ENCODE measurements around the gene DMAP1. TPM values are rescaled to one million over a fixed set of nuclear protein-coding genes. Genes with fewer than 3 reads are reported as not detected.

DMAP1 gene
- total RNA-seq, 4 donors from 2014 or later = 43.9 to 68.8 (median 48.3) TPM

DNA sequence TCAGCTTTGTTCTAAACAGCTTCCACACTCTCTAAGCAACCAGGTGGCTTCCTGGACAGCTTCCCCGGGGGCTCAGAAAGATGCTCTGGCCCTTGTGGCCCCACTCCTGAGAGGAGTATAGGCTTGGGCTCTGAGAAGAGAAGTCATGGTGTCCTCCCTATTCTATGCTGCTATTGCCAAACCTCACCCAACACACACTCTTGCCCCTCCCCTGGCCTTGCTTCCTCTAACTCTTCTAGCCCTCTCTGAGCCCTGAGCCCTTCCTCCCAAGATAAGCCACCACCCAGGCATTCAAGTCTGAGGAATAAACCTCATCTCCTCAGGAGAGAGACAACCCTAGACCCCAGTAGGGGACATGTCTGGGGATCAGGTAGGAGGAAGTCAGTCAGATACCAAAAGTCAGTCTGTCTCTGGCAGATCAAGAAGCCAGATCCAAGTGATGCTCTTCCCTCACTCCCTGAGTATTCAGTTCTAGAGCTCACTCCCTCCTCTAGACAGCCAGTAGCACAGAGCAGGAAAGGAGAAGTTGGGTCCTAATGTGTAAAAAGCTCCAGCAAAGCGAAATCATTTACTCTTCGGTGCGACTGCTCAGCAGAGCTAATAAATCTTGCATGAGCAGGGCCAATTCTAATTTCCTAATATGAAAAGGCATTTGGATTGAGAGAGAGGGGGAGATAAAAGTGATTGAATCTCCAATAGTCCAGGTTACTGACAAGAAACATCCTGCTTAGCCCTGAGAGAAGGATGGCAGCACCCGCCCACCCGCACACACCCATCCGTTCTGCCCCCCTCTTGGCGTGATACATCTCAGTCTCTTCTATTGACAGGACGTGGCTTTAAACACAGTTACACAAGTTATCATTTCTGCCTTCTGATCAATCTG lies 50.5 kb downstream of the DMAP1 start:
- Histone ChIP-seq H3K4me1 (no peaks in the 10 kb centered on the region), H3K36me3 (no peaks in the 10 kb centered on the region), H3K9me3 (no peaks in the 10 kb centered on the region), H3K27me3 (no peaks in the 10 kb centered on the region), H3K4me3 (replicated peaks in 1 of 3) (no peak overlapping the region), H3K27ac (no peak overlapping the region)
- 95% methylated on average over 9 of the region's 9 CpGs for WGBS, 2 donors
- intact Hi-C loops (cut with DNase I) = no loop called here
- TF ChIP-seq, protein P1, sequence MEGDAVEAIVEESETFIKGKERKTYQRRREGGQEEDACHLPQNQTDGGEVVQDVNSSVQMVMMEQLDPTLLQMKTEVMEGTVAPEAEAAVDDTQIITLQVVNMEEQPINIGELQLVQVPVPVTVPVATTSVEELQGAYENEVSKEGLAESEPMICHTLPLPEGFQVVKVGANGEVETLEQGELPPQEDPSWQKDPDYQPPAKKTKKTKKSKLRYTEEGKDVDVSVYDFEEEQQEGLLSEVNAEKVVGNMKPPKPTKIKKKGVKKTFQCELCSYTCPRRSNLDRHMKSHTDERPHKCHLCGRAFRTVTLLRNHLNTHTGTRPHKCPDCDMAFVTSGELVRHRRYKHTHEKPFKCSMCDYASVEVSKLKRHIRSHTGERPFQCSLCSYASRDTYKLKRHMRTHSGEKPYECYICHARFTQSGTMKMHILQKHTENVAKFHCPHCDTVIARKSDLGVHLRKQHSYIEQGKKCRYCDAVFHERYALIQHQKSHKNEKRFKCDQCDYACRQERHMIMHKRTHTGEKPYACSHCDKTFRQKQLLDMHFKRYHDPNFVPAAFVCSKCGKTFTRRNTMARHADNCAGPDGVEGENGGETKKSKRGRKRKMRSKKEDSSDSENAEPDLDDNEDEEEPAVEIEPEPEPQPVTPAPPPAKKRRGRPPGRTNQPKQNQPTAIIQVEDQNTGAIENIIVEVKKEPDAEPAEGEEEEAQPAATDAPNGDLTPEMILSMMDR (IDR thresholded peaks at IDR 0.05) = no peak
- no peak for TF ChIP-seq POLR2A (IDR thresholded peaks at IDR 0.05)
- no peak for DNase-seq

DNA sequence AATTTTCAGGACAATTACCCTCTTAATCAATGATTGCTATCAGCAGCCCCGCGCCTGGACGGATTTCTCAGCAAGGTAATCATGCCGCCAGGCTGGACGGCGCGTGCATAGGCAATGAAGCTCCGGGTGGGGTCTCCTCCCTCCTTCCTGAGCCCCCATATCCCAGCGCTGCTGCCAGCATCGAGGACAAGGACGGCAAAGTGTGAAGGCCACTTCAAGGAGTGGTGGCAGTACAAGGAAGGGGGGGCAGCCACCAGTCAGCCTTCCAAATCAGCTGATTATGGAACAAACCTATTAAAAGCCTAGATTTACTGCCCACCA lies 51.1 kb downstream of the DMAP1 start:
- H3K4me1 ChIP-seq = no peaks in the 10 kb centered on the region
- TF ChIP-seq POLR2A (IDR thresholded peaks at IDR 0.05) = no peak
- TF ChIP-seq, protein P1 (IDR thresholded peaks at IDR 0.05) = no peak
- intact Hi-C loops (cut with DNase I) = no loop called here
- DNase-seq = no peak
- no peak overlapping the region for H3K4me3 ChIP-seq (replicated peaks in 1 of 3)
- H3K27me3 ChIP-seq = no peaks in the 10 kb centered on the region
- no peaks in the 10 kb centered on the region for H3K9me3 ChIP-seq
- 88 to 93% methylated on average over 11 of the region's 11 CpGs for WGBS, 2 donors
- H3K27ac ChIP-seq = no peak overlapping the region
- no peaks in the 10 kb centered on the region for H3K36me3 ChIP-seq

DNA sequence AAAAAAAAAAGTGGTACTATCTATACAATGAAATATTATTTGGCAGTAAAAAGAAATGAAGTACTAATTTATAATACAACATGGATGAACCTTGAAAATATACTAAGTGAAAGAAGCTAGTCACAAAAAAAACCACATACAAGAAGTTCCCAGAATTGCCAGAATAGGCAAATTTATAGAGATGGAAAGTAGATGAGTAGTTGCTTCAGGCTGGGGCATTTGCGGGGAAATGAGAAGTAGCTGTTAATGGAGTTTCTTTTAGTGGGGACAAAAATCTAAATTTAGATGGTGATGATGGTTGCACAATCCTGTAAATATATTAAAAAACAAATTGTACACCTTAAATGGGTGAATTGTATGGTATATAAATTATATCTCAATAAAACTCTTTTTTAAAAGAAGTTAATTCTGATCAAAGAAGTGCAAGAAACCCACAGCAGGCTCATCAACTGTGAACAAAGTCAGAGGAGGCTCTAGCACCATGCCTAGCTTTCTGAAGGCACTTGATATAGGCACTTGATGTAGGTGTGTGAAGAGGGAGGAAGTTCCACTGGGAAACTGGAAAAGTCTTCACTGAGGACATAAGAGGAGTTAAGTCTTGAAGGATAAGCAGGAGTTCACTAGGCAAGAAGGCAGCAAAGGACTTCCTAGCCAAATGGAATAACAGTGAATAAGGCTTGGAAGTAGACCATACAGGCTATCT lies 52.5 kb downstream of the DMAP1 start:
- Histone ChIP-seq H3K9me3 (no peaks in the 10 kb centered on the region), H3K27ac (no peak overlapping the region), H3K36me3 (no peaks in the 10 kb centered on the region), H3K4me3 (replicated peaks in 1 of 3) (no peak overlapping the region), H3K27me3 (no peaks in the 10 kb centered on the region), H3K4me1 (no peaks in the 10 kb centered on the region)
- no peak for DNase-seq
- intact Hi-C loops (cut with DNase I) = no loop called here
- no peak for TF ChIP-seq POLR2A (IDR thresholded peaks at IDR 0.05)
- TF ChIP-seq, protein P1 (IDR thresholded peaks at IDR 0.05) = no peak
- 91 to 96% methylated on average over 1 of the region's 1 CpG for WGBS, 2 donors

DNA sequence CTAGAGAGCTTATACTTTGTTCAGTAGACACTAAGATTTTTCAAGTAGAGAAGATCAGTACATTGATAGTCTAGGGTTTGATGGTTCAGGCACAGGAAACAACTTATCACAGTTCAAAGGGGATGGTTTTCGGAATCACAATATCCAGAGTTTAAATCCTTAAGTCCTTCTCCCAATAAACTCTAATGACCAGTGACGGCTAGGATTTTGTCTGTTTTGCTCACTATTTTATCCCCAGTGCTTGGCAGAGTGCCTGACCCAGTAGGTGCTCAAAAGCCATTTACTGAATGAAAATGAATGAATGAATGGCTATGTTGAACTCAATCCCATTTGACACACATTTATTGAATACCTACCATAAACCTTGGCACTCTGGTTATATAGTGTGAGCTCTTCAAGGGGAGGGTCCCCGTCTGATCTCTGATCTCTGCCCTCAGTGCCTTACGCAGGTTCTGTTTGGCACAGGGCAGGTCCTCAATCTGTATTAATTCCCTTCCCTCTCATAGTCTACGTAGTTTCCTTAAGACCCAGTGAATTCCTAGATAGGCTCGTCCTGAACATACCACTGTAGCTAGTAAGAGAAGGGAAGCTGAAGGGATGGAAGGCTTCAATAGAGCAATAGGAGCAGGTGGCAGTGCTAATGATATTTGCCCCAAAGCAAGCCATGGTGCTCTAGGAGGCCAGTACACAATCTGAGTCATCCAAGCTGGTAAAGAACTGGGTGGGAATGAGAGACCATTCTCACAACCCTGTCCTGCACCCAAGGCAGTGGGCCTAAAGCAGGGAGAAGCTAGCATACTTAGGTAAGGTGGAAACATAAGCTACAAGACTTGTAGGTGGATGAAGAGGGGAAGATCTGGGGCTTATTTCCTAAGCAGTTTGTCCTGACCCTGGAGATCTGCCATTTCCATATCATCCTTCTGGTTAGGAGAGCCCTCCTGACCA lies 53.4 kb downstream of the DMAP1 start:
- Histone ChIP-seq H3K27ac (no peak overlapping the region), H3K4me3 (replicated peaks in 1 of 3) (no peak overlapping the region), H3K4me1 (no peaks in the 10 kb centered on the region), H3K36me3 (no peaks in the 10 kb centered on the region), H3K27me3 (no peaks in the 10 kb centered on the region), H3K9me3 (no peaks in the 10 kb centered on the region)
- no peak for TF ChIP-seq POLR2A (IDR thresholded peaks at IDR 0.05)
- TF ChIP-seq, protein P1 (IDR thresholded peaks at IDR 0.05) = no peak
- WGBS, 2 donors = 98% methylated on average over 6 of the region's 6 CpGs
- no peak for DNase-seq
- intact Hi-C loops (cut with DNase I) = no loop called here
